Measurements from ENCODE around the gene FAM217B. TPM values are rescaled to one million over a fixed set of nuclear protein-coding genes. Genes with fewer than 3 reads are reported as not detected.

FAM217B gene
- total RNA-seq, 1 donor from 2014 or later, result 11.4 TPM

- Mint-ChIP-seq H3K27ac (ENCODE audit: unreplicated experiment) (no peak overlapping the region), H3K27me3 (ENCODE audit: unreplicated experiment) (no peaks in the 10 kb centered on the region), H3K4me3 (ENCODE audit: unreplicated experiment) (no peak overlapping the region), H3K36me3 (ENCODE audit: low read depth, unreplicated experiment) (no peaks in the 10 kb centered on the region), H3K4me1 (ENCODE audit: unreplicated experiment) (peaks cover 2% of the 10 kb centered on the region), H3K9me3 (ENCODE audit: unreplicated experiment) (no peaks in the 10 kb centered on the region)
- no peak for TF ChIP-seq CTCF (IDR thresholded peaks at IDR 0.05; ENCODE audit: unreplicated experiment)
- no peak for DNase-seq (ENCODE audit: low spot score)
Observed at GRCh38 chr20:59987135-59987534, 46.9 kb downstream of the FAM217B start.

- Mint-ChIP-seq H3K36me3 (ENCODE audit: low read depth, unreplicated experiment) (no peaks in the 10 kb centered on the region), H3K4me3 (ENCODE audit: unreplicated experiment) (no peak overlapping the region), H3K4me1 (ENCODE audit: unreplicated experiment) (peaks cover 2% of the 10 kb centered on the region), H3K9me3 (ENCODE audit: unreplicated experiment) (no peaks in the 10 kb centered on the region), H3K27me3 (ENCODE audit: unreplicated experiment) (no peaks in the 10 kb centered on the region), H3K27ac (ENCODE audit: unreplicated experiment) (no peak overlapping the region)
- DNase-seq (ENCODE audit: low spot score), result no peak
- no peak for TF ChIP-seq CTCF (IDR thresholded peaks at IDR 0.05; ENCODE audit: unreplicated experiment)
Observed at GRCh38 chr20:59988141-59988540, 48.0 kb downstream of the FAM217B start.

GRCh38 chr20:59992526-59993084, 52.4 kb downstream of the FAM217B start:
- Mint-ChIP-seq H3K4me3 (ENCODE audit: unreplicated experiment) (no peak overlapping the region), H3K9me3 (ENCODE audit: unreplicated experiment) (no peaks in the 10 kb centered on the region), H3K4me1 (ENCODE audit: unreplicated experiment) (peaks cover 22% of the 10 kb centered on the region), H3K27ac (ENCODE audit: unreplicated experiment) (no peak overlapping the region), H3K27me3 (ENCODE audit: unreplicated experiment) (no peaks in the 10 kb centered on the region), H3K36me3 (ENCODE audit: low read depth, unreplicated experiment) (peaks cover 8% of the 10 kb centered on the region)
- no peak for DNase-seq (ENCODE audit: low spot score)
- no peak for TF ChIP-seq CTCF (IDR thresholded peaks at IDR 0.05; ENCODE audit: unreplicated experiment)

GRCh38 chr20:59993736-59994430, 53.7 kb downstream of the FAM217B start:
- peak overlapping the region; percentile 85 for H3K4me3 Mint-ChIP-seq (ENCODE audit: unreplicated experiment)
- TF ChIP-seq CTCF (IDR thresholded peaks at IDR 0.05; ENCODE audit: unreplicated experiment), result no peak
- peaks cover 8% of the 10 kb centered on the region for H3K36me3 Mint-ChIP-seq (ENCODE audit: low read depth, unreplicated experiment)
- H3K9me3 Mint-ChIP-seq (ENCODE audit: unreplicated experiment), result no peaks in the 10 kb centered on the region
- peak; percentile 22 for DNase-seq (ENCODE audit: low spot score)
- H3K27me3 Mint-ChIP-seq (ENCODE audit: unreplicated experiment), result no peaks in the 10 kb centered on the region
- H3K4me1 Mint-ChIP-seq (ENCODE audit: unreplicated experiment), result peaks cover 21% of the 10 kb centered on the region
- H3K27ac Mint-ChIP-seq (ENCODE audit: unreplicated experiment), result peak overlapping the region; percentile 98

- Mint-ChIP-seq H3K27me3 (ENCODE audit: unreplicated experiment) (no peaks in the 10 kb centered on the region), H3K9me3 (ENCODE audit: unreplicated experiment) (no peaks in the 10 kb centered on the region), H3K4me3 (ENCODE audit: unreplicated experiment) (peak overlapping the region; percentile 47), H3K4me1 (ENCODE audit: unreplicated experiment) (peaks cover 20% of the 10 kb centered on the region), H3K27ac (ENCODE audit: unreplicated experiment) (peak overlapping the region; percentile 98), H3K36me3 (ENCODE audit: low read depth, unreplicated experiment) (peaks cover 8% of the 10 kb centered on the region)
- no peak for TF ChIP-seq CTCF (IDR thresholded peaks at IDR 0.05; ENCODE audit: unreplicated experiment)
- DNase-seq (ENCODE audit: low spot score), result peak; percentile 63
Observed at GRCh38 chr20:59994697-59995122, 54.5 kb downstream of the FAM217B start.
